A549 treated with dexamethasone at 1 μM for 4 hours (cell line): Measurements from ENCODE around the gene PRR5. TPM values are rescaled to one million over a fixed set of nuclear protein-coding genes. Genes with fewer than 3 reads are reported as not detected.

Experiments used
- total RNA-seq: library from RNA; stranded (reverse); fragments of 200-300 nt; extraction: Qiagen RNA extraction; gene quantifications from 5 replicates; pipeline ENCODE4 v1.2.3, GENCODE V29; 2022

Gene PRR5, protein sequence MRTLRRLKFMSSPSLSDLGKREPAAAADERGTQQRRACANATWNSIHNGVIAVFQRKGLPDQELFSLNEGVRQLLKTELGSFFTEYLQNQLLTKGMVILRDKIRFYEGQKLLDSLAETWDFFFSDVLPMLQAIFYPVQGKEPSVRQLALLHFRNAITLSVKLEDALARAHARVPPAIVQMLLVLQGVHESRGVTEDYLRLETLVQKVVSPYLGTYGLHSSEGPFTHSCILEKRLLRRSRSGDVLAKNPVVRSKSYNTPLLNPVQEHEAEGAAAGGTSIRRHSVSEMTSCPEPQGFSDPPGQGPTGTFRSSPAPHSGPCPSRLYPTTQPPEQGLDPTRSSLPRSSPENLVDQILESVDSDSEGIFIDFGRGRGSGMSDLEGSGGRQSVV
- 8.0 to 14.1 TPM (median 12.9 TPM) in 5 replicates for total RNA-seq

DNA sequence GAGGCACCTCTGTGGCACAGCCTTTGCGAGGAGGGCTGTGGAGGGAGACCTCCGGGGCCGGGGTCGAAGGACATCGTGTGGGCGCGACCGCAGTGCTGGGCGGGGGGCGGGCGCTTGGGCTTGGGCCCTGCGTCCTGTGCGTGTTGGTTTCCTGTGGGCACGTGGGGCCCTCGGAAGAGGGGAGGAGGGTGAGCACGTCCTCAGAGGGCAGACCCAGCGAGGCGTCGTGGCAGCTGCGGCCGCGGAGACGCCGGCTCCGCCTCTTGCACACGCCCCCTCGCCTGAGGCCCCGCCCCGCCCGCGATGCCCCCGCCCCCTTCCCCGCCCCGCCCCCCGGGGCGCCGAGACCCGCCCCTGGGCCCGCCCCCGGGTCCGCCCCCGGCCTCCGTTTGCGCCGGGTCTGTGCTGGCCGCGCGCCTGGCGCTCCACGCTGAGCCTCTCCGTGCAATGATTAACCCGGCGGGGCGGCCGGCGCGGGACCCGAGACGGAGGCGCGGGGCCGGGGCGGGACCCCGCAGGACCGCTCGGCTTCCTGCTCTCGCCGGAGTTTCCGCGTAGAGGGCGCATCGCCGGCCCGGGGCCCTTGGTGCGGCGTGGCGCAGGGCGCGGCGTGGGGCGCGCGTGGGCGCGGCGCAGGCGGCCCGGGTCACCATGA is at the start of gene PRR5:
PRR5 (plus strand) TSS at position 381 of the 655 bp plus-strand sequence; CDS start at position 652, 271 bp downstream.

DNA sequence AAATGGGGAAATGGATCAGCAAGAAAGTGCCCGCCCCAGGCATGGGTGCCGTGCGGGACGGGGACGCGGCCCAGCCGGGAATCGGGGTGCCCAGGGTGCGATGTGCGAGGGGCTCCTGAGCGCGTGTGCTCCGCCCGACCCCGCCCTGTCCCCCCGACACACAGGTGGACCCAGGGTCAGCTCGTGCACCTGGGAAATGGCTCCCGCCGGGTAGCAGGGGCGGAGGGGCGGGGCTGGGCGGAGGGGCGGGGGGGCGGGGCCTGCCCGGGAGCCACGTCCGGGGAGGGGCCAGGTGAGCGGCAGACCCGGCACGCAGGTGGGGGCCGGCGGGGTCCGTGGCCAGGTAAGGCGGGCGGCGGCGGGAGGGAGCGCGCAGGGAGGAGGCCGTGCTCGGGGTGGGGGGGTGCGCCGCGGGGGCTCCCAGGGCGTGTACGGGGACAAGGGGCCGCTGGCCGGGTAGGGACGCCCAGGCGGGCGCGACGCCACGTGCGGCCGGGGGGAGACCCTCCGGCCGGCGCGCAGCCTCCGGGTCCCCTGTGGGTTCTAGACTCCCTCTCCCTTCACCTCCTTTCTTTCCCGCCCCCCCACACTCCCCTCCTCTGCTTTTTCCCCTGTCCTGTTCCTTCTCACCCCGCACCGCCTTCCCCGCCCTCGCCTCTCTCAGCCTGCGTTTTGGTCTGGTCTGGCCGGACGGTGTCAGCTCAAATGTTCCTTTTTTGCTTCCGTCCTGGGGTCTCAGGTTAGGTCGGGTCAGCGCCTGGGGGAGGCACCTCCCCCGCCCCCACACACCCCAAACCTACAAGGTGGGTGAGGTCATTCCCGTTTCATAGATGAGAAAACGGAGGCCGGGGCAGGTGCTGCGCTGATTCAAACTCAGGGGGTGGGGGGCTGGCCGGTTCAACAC is 50.5 kb downstream of the PRR5 start, which contains the start of gene ARHGAP8:
ARHGAP8 (plus strand) TSS at position 291 of the 904 bp plus-strand sequence. CDS start 33,953 bp downstream, outside the sequence.

Other genes with a start within 250 kb of the PRR5 start
- gene RTL6, start 204.0 kb upstream of the PRR5 start, total RNA-seq, result 17.1 to 24.1 TPM (median 23.3 TPM) in 5 replicates
- gene ARHGAP8, start 50.4 kb downstream of the PRR5 start, total RNA-seq, result 1.1 to 2.6 TPM (median 1.9 TPM) in 5 replicates